OCI-LY3 (cell line): ENCODE measurements around the gene NPAT.

Source experiments
- H2AFZ ChIP-seq: fragments of 200-600, 300-600 bp; shearing (Covaris generic); 2 replicates; pipeline ENCODE4 v1.6.0; 2014; ENCODE audit warnings: antibody characterized with exemption, low read depth, low read length
- H3K27ac ChIP-seq: fragments of 200-600, 300-600 bp; sonication (generic); 2 replicates; pipeline ENCODE4 v1.5.1; 2014; ENCODE audit warnings: mild to moderate bottlenecking, low read length, moderate library complexity, mixed read lengths
- H3K27me3 ChIP-seq: fragments of 200-600, 300-600 bp; sonication (generic); 2 replicates; pipeline ENCODE4 v1.6.1; 2014; ENCODE audit warnings: low read depth, low read length, mixed read lengths
- H3K36me3 ChIP-seq: fragments of 200-600, 300-600 bp; sonication (generic); replicated peaks from 2 replicates; pipeline ENCODE3; 2014; ENCODE audit warnings: low read depth, low read length, mixed read lengths
- H3K4me1 ChIP-seq: fragments of 300-600, 200-600 bp; sonication (generic); 2 replicates; pipeline ENCODE4 v1.6.1; 2014; ENCODE audit warnings: low read length, mixed read lengths
- H3K4me2 ChIP-seq: fragments of 200-600, 300-600 bp; sonication (generic); 2 replicates; pipeline ENCODE4 v1.6.1; 2014; ENCODE audit warnings: low read length, mixed read lengths
- H3K4me3 ChIP-seq: fragments of 300-600, 200-600 bp; sonication (generic); 2 replicates; pipeline ENCODE4 v1.5.1; 2014; ENCODE audit warnings: antibody characterized with exemption, mild to moderate bottlenecking, low read length, moderate library complexity
- H3K79me2 ChIP-seq: fragments of 300-600, 200-600 bp; shearing (Covaris generic); 2 replicates; pipeline ENCODE4 v1.6.1; 2014; ENCODE audit warnings: mild to moderate bottlenecking, low read length, mixed read lengths
- H3K9ac ChIP-seq: fragments of 300-600, 200-600 bp; shearing (Covaris generic); 2 replicates; pipeline ENCODE4 v1.6.0; 2014; ENCODE audit warnings: mild to moderate bottlenecking, low read length, moderate library complexity
- H3K9me3 ChIP-seq: fragments of 200-600, 300-600 bp; shearing (Covaris generic); 2 replicates; pipeline ENCODE4 v1.6.1; 2014; ENCODE audit warnings: low read length, mixed read lengths; ENCODE audit not compliant: insufficient read depth
- H4K20me1 ChIP-seq: fragments of 200-600, 300-600 bp; sonication (generic); 2 replicates; pipeline ENCODE4 v1.6.1; 2016; ENCODE audit warnings: low read length, mixed read lengths; ENCODE audit not compliant: insufficient read depth
- CTCF ChIP-seq: fragments of 200-600, 300-600 bp; sonication (generic); IDR thresholded peaks from 2 replicates; pipeline ENCODE4 v1.5.1; 2014; ENCODE audit warnings: antibody characterized with exemption, low read length, low read depth
- EZH2phosphoT487 ChIP-seq: fragments of 200-600 bp; shearing (Covaris generic); IDR thresholded peaks from 2 replicates; pipeline ENCODE4 v1.6.1; 2018; ENCODE audit warnings: antibody characterized with exemption, mixed run types, low read depth

The NPAT gene

GRCh38 chr11:108210441-108210840 lies 12.0 kb downstream of the NPAT start:
- H3K79me2 ChIP-seq, result peaks cover 90% of the 10 kb centered on the region
- no peaks in the 10 kb centered on the region for H3K27me3 ChIP-seq
- TF ChIP-seq EZH2phosphoT487, result no peak
- no peak for TF ChIP-seq CTCF
- no peak overlapping the region for H2AFZ ChIP-seq
- H4K20me1 ChIP-seq, result peaks cover 9% of the 10 kb centered on the region
- no peak overlapping the region for H3K4me2 ChIP-seq
- H3K4me1 ChIP-seq, result no peaks in the 10 kb centered on the region
- no peak overlapping the region for H3K27ac ChIP-seq
- no peaks in the 10 kb centered on the region; the same call in 1 of the 2 replicates for H3K9me3 ChIP-seq
- H3K9ac ChIP-seq, result no peak overlapping the region
- no peak overlapping the region for H3K4me3 ChIP-seq
- peaks cover 44% of the 10 kb centered on the region for H3K36me3 ChIP-seq

- no peak overlapping the region for H3K4me3 ChIP-seq
- H4K20me1 ChIP-seq, result peaks cover 4% of the 10 kb centered on the region; the same call in 1 of the 2 replicates
- H3K79me2 ChIP-seq, result peaks cover 83% of the 10 kb centered on the region
- H3K27me3 ChIP-seq, result no peaks in the 10 kb centered on the region
- no peak overlapping the region for H3K4me2 ChIP-seq
- H3K36me3 ChIP-seq, result peaks cover 72% of the 10 kb centered on the region
- no peak overlapping the region for H3K9ac ChIP-seq
- no peak overlapping the region for H2AFZ ChIP-seq
- peaks cover 12% of the 10 kb centered on the region; the same call in 1 of the 2 replicates for H3K9me3 ChIP-seq
- TF ChIP-seq EZH2phosphoT487 (no peak), CTCF (no peak)
- H3K27ac ChIP-seq, result no peak overlapping the region
- H3K4me1 ChIP-seq, result peaks cover 11% of the 10 kb centered on the region
These were observed 14.8 kb downstream of the NPAT start for GRCh38 chr11:108207683-108208060.

GRCh38 chr11:108206969-108207682 lies 15.3 kb downstream of the NPAT start:
- Histone ChIP-seq H3K79me2 (peaks cover 83% of the 10 kb centered on the region), H3K36me3 (peaks cover 74% of the 10 kb centered on the region), H2AFZ (no peak overlapping the region), H3K9ac (no peak overlapping the region), H3K4me2 (no peak overlapping the region), H3K27ac (no peak overlapping the region), H3K4me3 (no peak overlapping the region), H3K9me3 (peaks cover 12% of the 10 kb centered on the region; the same call in 1 of the 2 replicates), H3K27me3 (no peaks in the 10 kb centered on the region), H4K20me1 (peaks cover 8% of the 10 kb centered on the region), H3K4me1 (peaks cover 11% of the 10 kb centered on the region)
- TF ChIP-seq CTCF (no peak), EZH2phosphoT487 (no peak)

GRCh38 chr11:108206171-108206570 lies 16.3 kb downstream of the NPAT start:
- H3K27me3 ChIP-seq, result no peaks in the 10 kb centered on the region
- TF ChIP-seq EZH2phosphoT487 (no peak), CTCF (no peak)
- peaks cover 17% of the 10 kb centered on the region for H4K20me1 ChIP-seq
- H3K27ac ChIP-seq, result no peak overlapping the region
- H3K9ac ChIP-seq, result no peak overlapping the region
- H3K79me2 ChIP-seq, result peaks cover 82% of the 10 kb centered on the region
- no peak overlapping the region for H3K4me3 ChIP-seq
- H3K4me1 ChIP-seq, result peaks cover 11% of the 10 kb centered on the region
- H3K9me3 ChIP-seq, result peaks cover 12% of the 10 kb centered on the region; the same call in 1 of the 2 replicates
- peaks cover 72% of the 10 kb centered on the region for H3K36me3 ChIP-seq
- H3K4me2 ChIP-seq, result no peak overlapping the region
- no peak overlapping the region for H2AFZ ChIP-seq
